ENCODE results near the gene DKKL1. TPM values are rescaled to one million over a fixed set of nuclear protein-coding genes. Genes with fewer than 3 reads are reported as not detected.

The DKKL1 gene
- total RNA-seq, 2 donors from 2014 or later: not detected

DNA sequence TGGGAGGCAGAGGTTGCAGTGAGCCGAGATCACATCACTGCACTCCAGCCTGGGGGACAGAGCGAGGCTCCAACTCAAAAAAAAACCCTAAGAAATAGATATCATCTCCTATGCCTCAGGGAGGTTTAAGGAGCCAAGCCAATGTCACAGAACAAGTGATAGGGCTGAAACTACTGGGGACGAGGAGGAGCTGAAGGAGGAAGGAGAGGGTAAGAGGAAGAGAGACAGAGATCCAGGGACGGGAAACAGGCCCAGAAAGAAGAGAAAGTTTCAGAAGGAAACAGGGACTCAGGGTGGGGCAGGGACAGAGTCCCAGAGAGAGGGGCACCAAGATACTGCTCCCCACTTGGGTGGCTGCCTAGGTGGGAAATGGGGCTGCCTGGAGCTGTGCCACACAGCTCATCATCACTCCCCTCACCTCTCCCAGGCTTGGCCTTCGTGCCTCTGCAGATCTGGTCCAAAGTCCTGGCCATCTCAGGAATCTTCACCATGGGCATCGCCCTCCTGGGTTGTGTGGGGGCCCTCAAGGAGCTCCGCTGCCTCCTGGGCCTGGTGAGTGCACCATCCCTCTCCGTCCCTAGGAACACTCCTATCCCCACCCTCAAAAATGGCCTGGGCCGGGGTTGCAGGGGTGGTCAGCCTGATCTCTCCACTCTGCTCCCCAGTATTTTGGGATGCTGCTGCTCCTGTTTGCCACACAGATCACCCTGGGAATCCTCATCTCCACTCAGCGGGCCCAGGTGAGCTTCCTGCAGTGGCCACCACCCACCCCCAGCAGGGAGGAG lies 27.0 kb upstream of the DKKL1 start:
- DNase-seq: no peak
- intact Hi-C loops (cut with DNase I, micrococcal nuclease): no loop called here
- no peak for ATAC-seq

DNA sequence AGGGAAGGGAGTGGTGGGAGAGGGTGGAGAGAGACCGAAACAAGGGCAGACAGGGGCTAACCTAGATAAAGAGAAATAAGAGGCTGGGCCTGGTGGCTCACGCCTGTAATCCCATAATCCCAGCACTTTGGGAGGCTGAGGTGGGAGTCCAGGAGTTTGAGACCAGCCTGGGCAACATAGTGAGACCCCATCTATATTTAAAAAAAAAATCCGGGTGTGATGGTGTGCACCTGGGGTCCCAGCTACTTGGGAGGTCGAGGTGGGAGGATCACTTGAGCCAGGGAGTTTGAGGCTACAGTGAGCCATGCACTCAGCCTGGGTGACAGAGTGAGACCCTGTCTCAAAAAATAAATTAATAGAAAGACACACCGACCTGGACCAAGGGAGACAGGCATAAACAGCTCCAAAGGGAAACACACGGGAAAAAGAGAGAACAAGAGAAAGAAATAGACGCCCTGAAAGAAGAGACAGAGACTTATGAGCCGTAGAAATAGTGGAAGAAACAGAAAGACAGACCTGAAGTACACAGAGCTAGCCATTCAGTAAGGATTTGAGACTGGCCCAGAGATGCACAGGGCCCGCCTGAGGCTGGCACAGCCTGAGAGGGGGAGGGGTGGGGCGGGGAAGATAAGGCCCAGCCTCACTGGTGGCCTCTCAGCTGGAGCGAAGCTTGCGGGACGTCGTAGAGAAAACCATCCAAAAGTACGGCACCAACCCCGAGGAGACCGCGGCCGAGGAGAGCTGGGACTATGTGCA lies 26.2 kb upstream of the DKKL1 start:
- no peak for DNase-seq
- intact Hi-C loops (cut with DNase I, micrococcal nuclease): no loop called here
- no peak for ATAC-seq

DNA sequence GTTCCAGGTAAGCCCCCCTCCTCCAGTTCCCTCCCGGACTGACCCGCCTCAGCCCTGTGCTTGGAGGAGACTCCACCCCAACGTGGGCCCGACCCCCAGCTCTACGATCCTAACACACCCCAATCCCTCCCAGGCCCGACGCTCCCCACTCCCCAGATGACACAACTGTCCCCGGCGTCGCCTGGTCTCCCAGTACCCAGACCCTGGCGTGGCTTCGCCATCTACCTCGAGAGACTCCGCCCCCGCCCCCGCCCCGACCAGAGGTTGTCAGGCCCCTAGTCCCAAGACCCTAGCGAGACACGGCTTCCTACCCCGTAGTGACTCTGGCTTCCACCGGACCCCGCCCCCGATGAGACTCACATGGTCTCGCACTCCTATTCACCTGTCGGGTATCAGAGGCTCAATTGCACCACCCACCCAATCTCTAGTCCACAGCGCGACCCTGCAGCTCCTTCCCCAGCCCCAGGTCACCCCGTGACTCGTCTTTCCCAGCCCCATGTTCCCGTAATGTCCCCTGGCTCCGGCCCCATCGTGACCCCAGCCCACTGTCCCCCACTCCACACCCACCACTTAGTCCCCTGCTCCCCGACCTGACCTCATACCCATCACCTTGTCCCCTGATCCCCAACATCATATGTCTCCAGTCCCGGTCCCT lies 25.5 kb upstream of the DKKL1 start:
- no peak for ATAC-seq
- intact Hi-C loops (cut with DNase I, micrococcal nuclease): no loop called here
- DNase-seq: no peak

DNA sequence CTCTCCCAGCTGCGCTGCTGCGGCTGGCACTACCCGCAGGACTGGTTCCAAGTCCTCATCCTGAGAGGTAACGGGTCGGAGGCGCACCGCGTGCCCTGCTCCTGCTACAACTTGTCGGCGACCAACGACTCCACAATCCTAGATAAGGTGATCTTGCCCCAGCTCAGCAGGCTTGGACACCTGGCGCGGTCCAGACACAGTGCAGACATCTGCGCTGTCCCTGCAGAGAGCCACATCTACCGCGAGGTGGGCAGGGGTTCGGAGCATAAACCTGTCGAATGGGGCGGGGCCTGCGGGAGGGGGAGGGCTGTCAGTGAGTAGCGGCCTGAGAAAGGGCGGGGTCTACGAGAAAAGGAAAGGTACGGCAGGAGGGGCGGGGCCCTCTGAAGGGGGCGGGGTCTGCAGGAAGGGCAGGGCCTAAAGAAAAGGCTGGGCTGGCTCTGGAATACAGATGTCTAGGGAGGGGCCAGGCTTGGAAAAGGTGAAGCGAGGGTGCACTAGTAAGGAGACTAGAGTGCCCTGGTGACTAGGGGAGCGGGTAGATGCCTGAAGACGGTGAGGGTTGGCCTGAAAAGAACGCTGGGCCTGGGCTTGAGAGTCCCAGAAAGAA lies 24.9 kb upstream of the DKKL1 start:
- DNase-seq (peak; percentile 91 to 95), ATAC-seq (peak; percentile 85)
- intact Hi-C loops (cut with DNase I, micrococcal nuclease): no loop called here

DNA sequence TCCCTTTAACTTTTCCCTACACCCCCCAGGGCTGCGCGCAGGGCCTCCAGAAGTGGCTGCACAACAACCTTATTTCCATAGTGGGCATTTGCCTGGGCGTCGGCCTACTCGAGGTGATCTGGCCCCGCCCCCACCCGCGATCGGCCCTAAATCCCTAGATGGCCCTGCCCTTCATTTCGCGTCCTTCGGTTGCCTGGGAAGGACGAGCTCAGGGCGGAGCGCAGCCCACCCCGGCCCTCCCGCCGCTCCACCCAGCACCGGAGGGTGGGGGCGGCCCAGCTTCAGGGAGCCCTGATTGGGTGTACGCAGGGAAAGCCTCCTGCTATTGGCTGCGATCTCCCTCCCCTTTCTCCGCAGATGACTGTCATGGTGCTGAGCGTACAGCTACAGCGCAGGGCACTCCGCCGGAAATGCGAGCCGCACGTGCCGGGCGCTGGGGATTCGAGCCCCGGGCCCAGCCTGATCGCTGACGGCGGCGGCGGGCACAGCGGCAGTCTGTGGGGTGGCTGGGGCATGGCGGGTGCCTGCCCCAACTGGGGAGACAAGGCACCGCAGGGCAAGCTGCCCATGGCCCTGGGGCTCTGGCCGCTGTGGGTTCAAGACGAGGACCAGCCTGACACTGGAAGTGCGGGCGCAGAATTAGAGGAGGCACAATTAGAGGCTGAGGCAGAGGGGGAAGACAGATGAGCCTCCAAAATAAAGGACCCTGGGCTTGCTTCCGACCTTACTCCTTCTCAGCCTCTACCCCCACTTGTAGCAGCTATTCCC lies 24.2 kb upstream of the DKKL1 start:
- DNase-seq (peak; percentile 85 to 90), ATAC-seq (peak; percentile 87)
- intact Hi-C loops (cut with DNase I, micrococcal nuclease): no loop called here

DNA sequence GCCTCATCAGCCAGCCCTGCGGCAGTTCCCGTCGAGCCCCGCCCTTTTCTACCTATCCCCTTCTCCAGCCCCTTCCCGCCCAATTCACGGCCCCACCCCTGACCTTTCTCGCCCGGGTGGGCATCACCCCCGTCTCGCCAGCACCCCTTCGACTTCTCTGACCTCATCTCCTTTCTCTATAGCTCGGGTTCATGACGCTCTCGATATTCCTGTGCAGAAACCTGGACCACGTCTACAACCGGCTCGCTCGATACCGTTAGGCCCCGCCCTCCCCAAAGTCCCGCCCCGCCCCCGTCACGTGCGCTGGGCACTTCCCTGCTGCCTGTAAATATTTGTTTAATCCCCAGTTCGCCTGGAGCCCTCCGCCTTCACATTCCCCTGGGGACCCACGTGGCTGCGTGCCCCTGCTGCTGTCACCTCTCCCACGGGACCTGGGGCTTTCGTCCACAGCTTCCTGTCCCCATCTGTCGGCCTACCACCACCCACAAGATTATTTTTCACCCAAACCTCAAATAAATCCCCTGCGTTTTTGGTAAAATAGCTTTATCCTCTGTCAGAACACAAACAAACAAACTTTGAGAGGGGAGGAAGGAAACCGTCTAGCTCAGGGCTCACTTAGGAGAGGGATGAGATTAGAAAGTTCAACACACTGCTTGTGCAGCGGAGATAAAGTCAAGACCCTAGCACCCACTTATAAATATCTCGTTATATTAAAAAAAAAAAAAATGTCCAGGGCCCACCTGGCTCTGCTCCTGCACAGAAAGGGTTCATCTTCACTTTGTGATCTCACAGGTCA lies 23.4 kb upstream of the DKKL1 start:
- intact Hi-C loops (cut with DNase I, micrococcal nuclease): no loop called here
- ATAC-seq (peak; percentile 46), DNase-seq (peak; percentile 62 to 73)

DNA sequence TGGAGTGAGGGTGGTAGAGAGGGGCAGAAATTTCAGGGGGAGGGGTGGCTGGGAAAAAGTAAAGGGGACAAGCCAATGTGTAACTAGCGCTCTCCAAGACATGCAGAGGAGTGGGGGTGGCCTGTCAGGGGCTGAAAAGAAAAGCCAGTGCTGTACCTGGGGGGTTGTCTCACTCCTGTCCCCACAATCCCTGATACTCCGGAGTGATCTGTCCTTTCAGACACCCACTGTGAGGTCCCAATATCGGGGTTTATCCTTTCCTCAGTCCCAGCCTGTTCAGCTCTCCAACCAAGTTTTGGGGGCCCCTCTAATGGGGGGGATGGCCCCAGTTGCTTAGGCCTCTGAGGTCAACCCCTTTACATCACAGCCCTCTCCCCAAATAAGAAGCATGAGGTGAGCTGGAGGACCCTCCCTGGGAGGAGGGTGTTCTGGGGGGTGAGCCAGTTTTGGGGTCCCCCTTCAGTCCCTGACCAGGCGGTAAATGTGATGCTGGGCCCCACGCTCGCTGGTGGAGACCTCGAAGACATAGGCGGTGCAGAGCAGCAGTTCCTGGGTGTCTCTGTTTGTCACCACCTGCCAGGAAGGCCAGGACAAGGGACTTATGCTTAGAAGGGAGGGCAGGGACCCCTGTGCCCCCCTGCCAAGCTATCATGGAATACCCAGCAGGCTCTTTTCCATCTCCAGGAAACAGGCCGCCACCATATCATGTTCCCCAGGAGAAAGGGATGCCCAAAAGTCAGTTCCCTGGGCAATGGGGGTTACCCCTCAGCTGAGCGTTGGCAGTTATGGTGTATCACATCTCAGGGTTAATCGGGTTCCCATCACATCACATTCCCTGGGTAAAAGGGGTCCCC lies 22.6 kb upstream of the DKKL1 start:
- intact Hi-C loops (cut with DNase I, micrococcal nuclease): no loop called here
- DNase-seq (no peak), ATAC-seq (no peak)

DNA sequence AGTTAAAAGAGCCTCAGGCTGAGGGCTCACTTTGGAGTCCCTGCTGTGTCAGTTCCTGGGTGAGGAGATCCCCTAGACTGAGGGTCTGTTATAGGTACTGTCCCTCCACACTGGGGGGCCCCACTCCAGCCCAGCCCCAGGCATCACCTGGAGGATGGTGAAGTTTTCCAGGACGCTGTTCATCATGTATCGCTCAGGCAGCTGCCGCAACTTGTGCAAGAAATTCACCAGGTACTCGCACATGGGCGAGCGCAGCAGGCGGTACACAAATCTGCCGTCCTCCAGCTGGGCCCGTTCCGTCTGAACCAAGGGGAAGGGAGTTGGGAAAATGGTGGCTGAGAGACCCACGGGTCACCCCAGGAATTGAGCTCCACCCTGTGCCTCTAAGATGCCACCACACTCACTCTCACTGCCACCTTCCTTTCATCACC lies 21.4 kb upstream of the DKKL1 start:
- ATAC-seq (no peak), DNase-seq (no peak)
- intact Hi-C loops (cut with DNase I, micrococcal nuclease): no loop called here

DNA sequence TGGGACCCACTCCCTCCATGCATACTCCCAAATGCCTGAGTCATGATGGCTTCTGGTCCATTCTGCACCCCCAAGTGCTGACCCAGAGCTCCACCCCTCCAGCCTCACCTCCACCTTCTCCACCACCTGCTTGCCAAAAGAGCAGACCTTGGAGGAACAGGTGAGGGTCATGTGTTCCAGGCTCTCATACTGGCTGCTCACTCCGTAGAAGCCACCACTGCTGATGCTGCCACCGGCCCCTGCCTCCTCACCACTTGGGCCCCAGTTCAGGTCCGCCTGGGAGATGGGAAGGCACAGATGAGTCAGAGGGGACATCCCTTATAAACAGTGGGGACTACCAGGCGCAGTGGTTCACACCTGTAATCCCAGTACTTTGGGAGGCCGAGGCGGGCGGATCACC lies 20.6 kb upstream of the DKKL1 start:
- DNase-seq (no peak), ATAC-seq (no peak)
- intact Hi-C loops (cut with DNase I, micrococcal nuclease): no loop called here

DNA sequence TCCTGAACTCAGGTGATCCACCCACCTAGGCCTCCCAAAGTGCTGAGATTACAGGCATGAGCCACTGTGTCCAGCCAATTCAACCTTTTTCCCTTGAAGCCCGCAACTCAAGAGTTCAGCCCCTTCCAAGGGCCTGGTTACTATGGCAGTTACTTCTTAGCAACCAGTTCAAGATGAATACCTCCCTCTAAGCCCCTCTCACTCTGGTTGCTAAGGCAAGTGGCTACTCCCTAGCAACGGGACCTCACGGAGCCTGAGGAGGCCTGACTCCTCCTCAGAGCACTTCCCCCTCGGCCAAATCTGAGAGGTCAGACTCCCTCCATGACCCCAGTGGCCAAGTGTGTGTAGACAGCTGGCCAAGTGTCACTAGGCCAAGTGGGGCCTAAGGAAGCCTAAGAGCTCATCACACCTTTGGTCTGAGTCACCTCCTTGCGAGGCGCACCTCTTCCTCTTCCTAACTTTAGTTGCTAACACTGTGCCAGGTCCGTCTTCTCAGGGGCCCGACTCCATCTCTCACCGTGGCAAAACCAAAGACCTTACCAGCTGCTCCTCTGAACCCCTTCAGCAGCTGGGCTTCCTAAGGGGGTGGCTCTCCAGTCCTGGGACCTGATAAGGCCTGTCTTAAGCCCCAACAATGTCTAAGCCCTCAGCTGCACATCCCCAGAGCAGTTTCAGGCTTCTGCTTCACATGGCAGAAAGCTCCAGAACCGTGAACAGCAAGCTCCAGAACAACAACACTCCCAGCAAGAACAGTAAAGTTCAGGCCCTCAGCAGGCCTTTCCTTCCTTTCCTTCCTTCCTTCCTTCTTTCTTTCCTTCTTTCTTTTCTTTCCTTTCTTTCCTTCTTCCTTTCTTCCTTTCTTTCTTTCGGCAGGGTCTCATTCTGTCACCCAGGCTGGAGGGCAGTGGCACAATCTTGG lies 18.9 kb upstream of the DKKL1 start:
- intact Hi-C loops (cut with DNase I, micrococcal nuclease): no loop called here
- ATAC-seq (no peak), DNase-seq (no peak)

DNA sequence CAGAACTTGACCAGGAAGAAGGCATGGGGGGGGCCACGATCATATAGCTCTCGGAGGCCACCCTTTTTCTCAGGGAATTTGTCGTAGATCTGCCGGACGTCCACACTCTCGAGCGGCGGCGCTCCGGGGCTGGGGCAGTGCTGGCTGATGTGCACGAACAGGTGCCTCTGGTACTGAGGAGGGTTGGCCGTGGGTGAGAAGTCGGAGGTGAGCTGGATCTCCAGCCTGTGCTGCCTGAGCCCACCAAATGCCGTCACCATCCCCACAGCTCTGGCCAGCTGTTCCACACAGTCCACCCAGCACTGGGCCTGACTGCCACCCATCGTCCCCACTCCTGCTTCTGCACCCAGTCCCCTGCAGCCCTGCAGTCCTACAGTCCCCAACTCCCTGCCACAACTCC lies 16.5 kb upstream of the DKKL1 start:
- ATAC-seq (no peak), DNase-seq (no peak)
- intact Hi-C loops (cut with DNase I, micrococcal nuclease): no loop called here

DNA sequence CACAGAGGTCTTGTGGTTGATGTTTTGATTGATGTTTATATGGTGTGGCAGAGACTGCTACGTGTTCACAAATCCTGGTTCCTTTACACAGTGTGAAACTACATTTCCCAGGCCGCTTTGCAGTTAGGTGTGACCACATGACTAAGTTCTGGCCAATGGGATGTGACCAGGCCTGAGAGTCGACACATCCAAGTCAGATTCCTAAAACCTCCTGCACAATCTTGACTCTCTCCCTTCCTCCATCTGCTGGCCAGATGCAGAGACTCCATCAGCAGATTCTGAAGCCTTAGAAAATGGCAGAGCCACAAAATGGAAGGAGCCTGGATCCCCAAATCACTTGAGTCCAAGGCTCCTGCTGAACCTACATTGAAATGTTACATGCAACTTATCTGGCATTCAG lies 15.8 kb upstream of the DKKL1 start:
- DNase-seq (no peak), ATAC-seq (peak; percentile 50)
- intact Hi-C loops (cut with DNase I, micrococcal nuclease): no loop called here

DNA sequence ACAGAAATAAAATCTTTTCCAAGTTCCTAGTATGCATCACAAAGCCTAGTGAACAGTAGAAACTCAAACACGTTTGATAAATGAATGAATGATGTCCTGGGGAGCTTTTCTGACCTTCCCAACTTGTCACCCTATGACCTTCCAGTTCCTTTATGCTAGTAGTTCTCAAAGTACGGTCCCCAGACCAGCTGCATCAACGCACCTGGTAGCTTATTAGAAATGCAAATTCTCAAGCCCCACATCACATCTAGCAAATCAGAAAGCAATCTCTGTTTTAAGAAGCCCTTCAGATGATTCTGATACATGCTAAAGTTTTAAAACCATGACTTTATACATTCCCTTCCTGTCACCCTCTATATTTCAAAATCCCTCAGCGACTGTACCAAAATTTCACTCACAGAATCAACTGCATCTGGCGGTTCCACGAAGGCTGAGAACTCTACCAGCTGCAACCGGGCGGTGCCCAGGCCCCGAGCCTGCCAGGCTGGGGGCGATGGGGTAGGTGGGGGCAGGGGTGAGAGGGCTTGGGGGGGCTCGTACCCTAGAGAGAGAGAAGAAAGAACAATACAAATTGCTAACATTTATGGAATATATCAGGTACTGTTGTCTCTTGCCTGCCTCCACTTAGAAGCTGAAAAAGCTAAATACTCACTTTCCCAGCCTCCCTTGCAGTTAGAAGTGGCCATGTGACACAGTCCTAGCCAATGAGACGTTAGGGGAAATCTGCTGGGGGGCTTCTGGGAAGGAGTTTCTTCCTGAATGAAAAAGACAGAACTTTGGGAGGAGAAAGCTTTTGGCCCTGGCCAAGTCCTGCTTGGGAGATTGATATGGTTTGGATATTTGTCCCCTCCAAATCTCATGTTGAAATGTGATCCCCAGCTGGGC lies 15.1 kb upstream of the DKKL1 start:
- intact Hi-C loops (cut with DNase I, micrococcal nuclease): no loop called here
- no peak for ATAC-seq

DNA sequence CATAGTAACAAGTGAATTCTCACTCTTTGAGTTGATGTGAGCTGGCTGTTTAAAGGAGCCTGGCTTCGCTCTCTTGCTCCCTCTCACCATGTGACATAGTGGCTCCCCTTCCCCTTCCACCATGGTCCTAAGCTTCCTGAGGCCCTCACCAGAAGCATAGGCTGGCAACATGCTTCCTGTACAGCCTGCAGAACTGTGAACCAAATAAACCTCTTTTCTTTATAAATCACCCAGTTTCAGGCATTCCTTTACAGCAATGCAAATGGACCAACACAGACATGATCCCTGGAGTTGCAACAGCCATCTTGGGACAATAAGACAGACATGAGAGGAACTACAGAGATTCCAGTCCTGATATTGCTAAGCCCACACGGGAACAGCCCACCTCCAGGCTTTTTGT lies 14.1 kb upstream of the DKKL1 start:
- intact Hi-C loops (cut with DNase I, micrococcal nuclease): no loop called here
- DNase-seq: no peak
- ATAC-seq: no peak

More for the DNA sequence above, 15.1 kb upstream of the DKKL1 start:
- no peak for DNase-seq

DNA sequence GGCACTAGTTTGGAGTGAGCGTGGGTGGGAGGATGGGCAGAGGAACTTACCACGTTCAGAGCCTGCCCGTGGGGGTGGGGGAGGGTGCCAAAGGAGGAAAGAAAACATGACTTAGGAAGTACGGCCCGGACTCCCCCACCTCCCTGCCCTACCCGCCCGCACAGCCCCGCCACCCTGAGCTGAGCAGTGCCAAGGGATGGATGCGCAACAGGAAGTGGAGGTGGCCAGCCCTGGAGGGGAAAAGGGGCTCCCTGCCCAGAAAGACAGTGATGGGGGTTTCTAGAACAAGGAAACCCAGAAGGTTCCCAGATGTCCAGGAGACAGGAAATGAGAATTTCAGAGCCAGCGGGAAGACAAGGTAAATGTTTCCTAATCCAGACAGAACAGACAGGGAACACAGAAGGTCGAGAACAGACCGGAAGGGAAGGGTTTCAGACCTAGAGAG lies 7.7 kb upstream of the DKKL1 start:
- DNase-seq (no peak), ATAC-seq (no peak)
- intact Hi-C loops (cut with DNase I, micrococcal nuclease): no loop called here

Measured in left colon (tissue), 2 donors.